Measurements from ENCODE around the gene S100PBP. TPM values are rescaled to one million over a fixed set of nuclear protein-coding genes. Genes with fewer than 3 reads are reported as not detected.

Gene S100PBP
- total and polyA plus RNA-seq, 2 donors (not counting 1 experiment from before 2014, with no cell fraction given), result 36.3 to 41.8 TPM

DNA sequence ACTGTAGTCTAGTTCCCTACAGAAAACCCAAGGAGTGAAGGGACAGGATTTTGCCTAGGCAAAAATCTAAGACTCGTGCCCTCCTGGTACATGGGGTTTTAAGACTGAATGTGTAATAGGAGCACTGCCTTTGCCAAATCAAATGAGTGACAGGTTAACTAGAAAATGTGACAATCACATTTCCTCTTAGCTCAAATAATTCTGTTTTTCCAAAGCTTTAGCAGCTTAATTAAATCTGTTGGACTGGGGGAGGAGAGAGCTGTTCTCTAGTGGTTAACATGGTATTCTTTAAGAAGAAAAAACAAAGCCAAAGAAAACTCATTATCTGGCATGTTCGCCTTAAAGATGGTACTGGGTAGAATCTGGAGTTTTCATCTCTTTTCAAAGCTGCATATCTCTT is 40.7 kb downstream of the S100PBP start:
- Histone ChIP-seq H3K9me3 (ENCODE audit: control insufficient read depth, insufficient read depth, low read depth, low read length) (no peaks in the 10 kb centered on the region), H3K4me2 (ENCODE audit: extremely low read depth, insufficient read depth, low read length) (no peak overlapping the region), H3K4me1 (ENCODE audit: control insufficient read depth, extremely low read depth, insufficient read depth, low read length) (no peaks in the 10 kb centered on the region), H4K20me1 (ENCODE audit: control insufficient read depth, extremely low read depth, insufficient read depth, low read length) (no peaks in the 10 kb centered on the region), H3K4me3 (replicated peaks in 1 of 4; ENCODE audit: control extremely low read depth in 1 of 4, insufficient read depth in 1 of 4, low read depth in 3 of 4, low read length in 4 of 4) (no peak overlapping the region), H3K27me3 (ENCODE audit: control insufficient read depth, insufficient read depth, low read length) (no peaks in the 10 kb centered on the region), H2AFZ (ENCODE audit: low read length) (no peak overlapping the region), H3K27ac (ENCODE audit: insufficient read depth, low read length) (no peak overlapping the region), H3K9ac (ENCODE audit: insufficient read depth, low read length) (no peak overlapping the region), H3K36me3 (ENCODE audit: control insufficient read depth, insufficient read depth, low read length) (peaks cover 5% of the 10 kb centered on the region), H3K79me2 (ENCODE audit: control insufficient read depth, insufficient read depth, low read length) (no peaks in the 10 kb centered on the region)
- TF ChIP-seq, protein P1, sequence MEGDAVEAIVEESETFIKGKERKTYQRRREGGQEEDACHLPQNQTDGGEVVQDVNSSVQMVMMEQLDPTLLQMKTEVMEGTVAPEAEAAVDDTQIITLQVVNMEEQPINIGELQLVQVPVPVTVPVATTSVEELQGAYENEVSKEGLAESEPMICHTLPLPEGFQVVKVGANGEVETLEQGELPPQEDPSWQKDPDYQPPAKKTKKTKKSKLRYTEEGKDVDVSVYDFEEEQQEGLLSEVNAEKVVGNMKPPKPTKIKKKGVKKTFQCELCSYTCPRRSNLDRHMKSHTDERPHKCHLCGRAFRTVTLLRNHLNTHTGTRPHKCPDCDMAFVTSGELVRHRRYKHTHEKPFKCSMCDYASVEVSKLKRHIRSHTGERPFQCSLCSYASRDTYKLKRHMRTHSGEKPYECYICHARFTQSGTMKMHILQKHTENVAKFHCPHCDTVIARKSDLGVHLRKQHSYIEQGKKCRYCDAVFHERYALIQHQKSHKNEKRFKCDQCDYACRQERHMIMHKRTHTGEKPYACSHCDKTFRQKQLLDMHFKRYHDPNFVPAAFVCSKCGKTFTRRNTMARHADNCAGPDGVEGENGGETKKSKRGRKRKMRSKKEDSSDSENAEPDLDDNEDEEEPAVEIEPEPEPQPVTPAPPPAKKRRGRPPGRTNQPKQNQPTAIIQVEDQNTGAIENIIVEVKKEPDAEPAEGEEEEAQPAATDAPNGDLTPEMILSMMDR (conservative IDR thresholded peaks at IDR 0.05 in 1 of 2, IDR thresholded peaks at IDR 0.05 in 1 of 2; ENCODE audit: low read depth in 1 of 2, low read length in 2 of 2), result no peak
- TF ChIP-seq EZH2 (IDR thresholded peaks at IDR 0.05; ENCODE audit: low read length, missing control alignments), result no peak
- no peak for DNase-seq (ENCODE audit: low read depth in 2 of 2)

DNA sequence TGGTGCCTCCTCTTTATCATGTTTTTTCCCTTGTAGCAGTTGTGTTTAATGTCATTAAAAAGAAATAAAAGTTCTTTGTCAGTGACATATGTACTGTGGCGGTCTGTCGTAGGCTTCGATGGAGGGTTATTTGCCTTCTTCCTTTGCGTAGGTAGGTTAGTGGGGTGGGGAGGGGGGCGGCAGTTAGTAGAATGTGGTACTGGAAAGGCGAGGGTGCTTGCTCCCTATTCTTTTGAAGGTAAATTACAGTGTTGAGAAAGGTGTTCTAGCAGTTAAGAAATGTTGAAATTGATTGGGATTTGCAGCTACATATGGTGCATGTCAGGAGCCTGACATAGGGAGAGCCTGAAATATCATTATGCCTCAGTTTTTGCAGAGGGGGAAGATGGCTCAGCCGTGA is 41.3 kb downstream of the S100PBP start:
- no peak overlapping the region for H3K9ac ChIP-seq (ENCODE audit: insufficient read depth, low read length)
- H3K4me3 ChIP-seq (replicated peaks in 1 of 4; ENCODE audit: control extremely low read depth in 1 of 4, insufficient read depth in 1 of 4, low read depth in 3 of 4, low read length in 4 of 4), result no peak overlapping the region
- DNase-seq (ENCODE audit: low read depth in 2 of 2), result no peak
- no peak overlapping the region for H3K27ac ChIP-seq (ENCODE audit: insufficient read depth, low read length)
- no peaks in the 10 kb centered on the region for H3K79me2 ChIP-seq (ENCODE audit: control insufficient read depth, insufficient read depth, low read length)
- no peak for TF ChIP-seq EZH2 (IDR thresholded peaks at IDR 0.05; ENCODE audit: low read length, missing control alignments)
- TF ChIP-seq, protein P1 (conservative IDR thresholded peaks at IDR 0.05 in 1 of 2, IDR thresholded peaks at IDR 0.05 in 1 of 2; ENCODE audit: low read depth in 1 of 2, low read length in 2 of 2), result no peak
- H2AFZ ChIP-seq (ENCODE audit: low read length), result no peak overlapping the region
- no peaks in the 10 kb centered on the region for H3K9me3 ChIP-seq (ENCODE audit: control insufficient read depth, insufficient read depth, low read depth, low read length)
- peaks cover 1% of the 10 kb centered on the region for H3K36me3 ChIP-seq (ENCODE audit: control insufficient read depth, insufficient read depth, low read length)
- H4K20me1 ChIP-seq (ENCODE audit: control insufficient read depth, extremely low read depth, insufficient read depth, low read length), result no peaks in the 10 kb centered on the region
- no peak overlapping the region for H3K4me2 ChIP-seq (ENCODE audit: extremely low read depth, insufficient read depth, low read length)
- H3K27me3 ChIP-seq (ENCODE audit: control insufficient read depth, insufficient read depth, low read length), result no peaks in the 10 kb centered on the region
- no peaks in the 10 kb centered on the region for H3K4me1 ChIP-seq (ENCODE audit: control insufficient read depth, extremely low read depth, insufficient read depth, low read length)

DNA sequence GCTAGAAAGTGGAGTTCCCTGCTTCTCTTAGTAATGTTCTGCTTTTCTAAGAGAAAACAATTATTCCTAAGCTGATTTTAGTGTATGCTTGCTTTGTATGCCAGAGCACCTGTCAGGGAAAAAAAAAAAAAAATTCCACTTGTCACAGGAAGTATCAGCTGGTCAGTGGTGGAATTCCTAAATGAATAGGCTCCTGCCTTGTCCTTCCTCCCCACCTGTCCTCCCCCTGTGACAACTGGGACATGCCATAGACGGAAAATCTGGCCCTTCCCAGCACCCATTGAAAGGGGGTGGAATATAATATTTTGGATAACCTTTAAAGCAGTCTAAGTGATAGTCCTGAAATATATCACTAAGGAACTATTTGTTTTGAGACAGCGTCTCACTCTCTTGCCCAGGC is 42.5 kb downstream of the S100PBP start:
- Histone ChIP-seq H3K79me2 (ENCODE audit: control insufficient read depth, insufficient read depth, low read length) (no peaks in the 10 kb centered on the region), H2AFZ (ENCODE audit: low read length) (no peak overlapping the region), H3K4me1 (ENCODE audit: control insufficient read depth, extremely low read depth, insufficient read depth, low read length) (no peaks in the 10 kb centered on the region), H3K9ac (ENCODE audit: insufficient read depth, low read length) (no peak overlapping the region), H3K4me2 (ENCODE audit: extremely low read depth, insufficient read depth, low read length) (no peak overlapping the region), H3K9me3 (ENCODE audit: control insufficient read depth, insufficient read depth, low read depth, low read length) (no peaks in the 10 kb centered on the region), H3K27ac (ENCODE audit: insufficient read depth, low read length) (no peak overlapping the region), H3K4me3 (replicated peaks in 1 of 4; ENCODE audit: control extremely low read depth in 1 of 4, insufficient read depth in 1 of 4, low read depth in 3 of 4, low read length in 4 of 4) (no peak overlapping the region), H3K27me3 (ENCODE audit: control insufficient read depth, insufficient read depth, low read length) (no peaks in the 10 kb centered on the region), H4K20me1 (ENCODE audit: control insufficient read depth, extremely low read depth, insufficient read depth, low read length) (no peaks in the 10 kb centered on the region), H3K36me3 (ENCODE audit: control insufficient read depth, insufficient read depth, low read length) (peaks cover 1% of the 10 kb centered on the region)
- DNase-seq (ENCODE audit: low read depth in 2 of 2), result no peak
- TF ChIP-seq, protein P1 (conservative IDR thresholded peaks at IDR 0.05 in 1 of 2, IDR thresholded peaks at IDR 0.05 in 1 of 2; ENCODE audit: low read depth in 1 of 2, low read length in 2 of 2), result no peak
- no peak for TF ChIP-seq EZH2 (IDR thresholded peaks at IDR 0.05; ENCODE audit: low read length, missing control alignments)
